IMR-90 (cell line): Measurements from ENCODE around the gene CYP21A2. TPM values are rescaled to one million over a fixed set of nuclear protein-coding genes. Genes with fewer than 3 reads are reported as not detected.
A peak's percentile ranks its signal among the peaks of the same experiment; 100 is the strongest.

ENCODE experiments used
- ATAC-seq: fragments of 200-7000 bp; cut with Tn5 transposase; 2 replicates; pipeline ENCODE4 v1.9.1; 2020; ENCODE audit warnings: low read depth, mild to moderate bottlenecking, moderate library complexity
- BruUV-seq: library from RNA; stranded (reverse); fragments of 400-500 nt; replicated peaks from 2 replicates; lab custom pipeline; 2021; lab: Mats Ljungman, UMichigan
- CTCF ChIA-PET: fragments of 300-600 bp; formaldehyde crosslinking; extraction: SDS; loops from one replicate; lab custom pipeline; 2021; ENCODE audit warnings: antibody characterized with exemption; lab: Yijun Ruan, JAX
- POLR2A ChIA-PET: fragments of 300-600 bp; sonication (Branson Sonifier 250); formaldehyde crosslinking; loops from one replicate; lab custom pipeline; 2022; ENCODE audit warnings: antibody characterized with exemption; ENCODE audit not compliant: unreplicated experiment; lab: Charles Lee
- DNase-seq: peaks from one replicate; pipeline ENCODE4 v3.0.0; 2013
- H2AFZ ChIP-seq: replicated peaks from 2 replicates; pipeline ENCODE3; 2013; ENCODE audit warnings: low read length, mild to moderate bottlenecking; ENCODE audit not compliant: poor library complexity
- H2AK5ac ChIP-seq: 2 replicates; pipeline ENCODE4 v1.6.1; 2013; ENCODE audit warnings: low read depth, low read length, inconsistent platforms
- H2AK9ac ChIP-seq: replicated peaks from 2 replicates; pipeline ENCODE3; 2013; ENCODE audit warnings: mild to moderate bottlenecking, low read depth, low read length, moderate library complexity; ENCODE audit not compliant: poor library complexity
- H2BK120ac ChIP-seq: 2 replicates; pipeline ENCODE4 v1.6.1; 2013; ENCODE audit warnings: low read depth, low read length, inconsistent platforms
- H2BK15ac ChIP-seq: 3 replicates; pipeline ENCODE4 v1.6.1; 2013; ENCODE audit warnings: low read depth, low read length, inconsistent platforms
- H2BK20ac ChIP-seq: 2 replicates; pipeline ENCODE4 v1.6.1; 2013; ENCODE audit warnings: low read depth, mild to moderate bottlenecking, inconsistent platforms, low read length, moderate library complexity
- H2BK5ac ChIP-seq: 2 replicates; pipeline ENCODE4 v1.6.1; 2013; ENCODE audit warnings: mild to moderate bottlenecking, low read depth, low read length, inconsistent platforms; ENCODE audit not compliant: poor library complexity, severe bottlenecking
- H3K14ac ChIP-seq: replicated peaks from 2 replicates; pipeline ENCODE4 v1.6.1; 2013; ENCODE audit warnings: low read depth, low read length, inconsistent platforms
- H3K18ac ChIP-seq: 2 replicates; pipeline ENCODE4 v1.6.1; 2013; ENCODE audit warnings: low read depth, low read length, control low read depth
- H3K23ac ChIP-seq: 2 replicates; pipeline ENCODE4 v1.6.1; 2013; ENCODE audit warnings: low read depth, low read length, inconsistent platforms
- H3K27ac ChIP-seq: 2 replicates; pipeline ENCODE4 v1.5.1; 2013; ENCODE audit warnings: mild to moderate bottlenecking, control low read depth, low read length; ENCODE audit not compliant: insufficient read depth
- H3K27me3 ChIP-seq: 2 replicates; pipeline ENCODE4 v1.6.1; 2013; ENCODE audit warnings: low read length; ENCODE audit not compliant: control insufficient read depth, insufficient read depth
- H3K36me3 ChIP-seq: 2 replicates; pipeline ENCODE4 v1.6.1; 2013; ENCODE audit warnings: low read length, mixed read lengths; ENCODE audit not compliant: control insufficient read depth, insufficient read depth
- H3K4ac ChIP-seq: 2 replicates; pipeline ENCODE4 v1.6.1; 2013; ENCODE audit warnings: low read depth, low read length, inconsistent platforms
- H3K4me1 ChIP-seq: 2 replicates; pipeline ENCODE4 v1.6.1; 2013; ENCODE audit warnings: low read length, mixed read lengths; ENCODE audit not compliant: control insufficient read depth, insufficient read depth
- H3K4me2 ChIP-seq: 2 replicates; pipeline ENCODE4 v1.6.1; 2013; ENCODE audit warnings: low read depth, mild to moderate bottlenecking, control low read depth, low read length, moderate library complexity
- H3K4me3 ChIP-seq: 2 replicates; pipeline ENCODE4 v1.5.1; 2013; ENCODE audit warnings: low read depth, mild to moderate bottlenecking, control low read depth, low read length, moderate library complexity; ENCODE audit not compliant: insufficient read depth
- H3K56ac ChIP-seq: 2 replicates; pipeline ENCODE4 v1.6.1; 2013; ENCODE audit warnings: low read length, inconsistent platforms; ENCODE audit not compliant: insufficient read depth; ENCODE audit errors: extremely low read depth
- H3K79me1 ChIP-seq, 2 experiments: 2 replicates each; pipeline ENCODE4 v1.6.1; 2013; ENCODE audit warnings: low read length in 2 of 2, inconsistent platforms in 1 of 2, low read depth in 1 of 2
- H3K9ac ChIP-seq: 2 replicates; pipeline ENCODE4 v1.6.1; 2013; ENCODE audit warnings: low read depth, low read length, control low read depth
- H3K9me1 ChIP-seq: 2 replicates; pipeline ENCODE4 v1.6.1; 2013; ENCODE audit warnings: low read length, inconsistent platforms; ENCODE audit not compliant: insufficient read depth
- H3K9me3 ChIP-seq: 2 replicates; pipeline ENCODE4 v1.6.1; 2013; ENCODE audit warnings: low read length; ENCODE audit not compliant: control insufficient read depth, insufficient read depth
- H4K20me1 ChIP-seq: 2 replicates; pipeline ENCODE4 v1.6.1; 2013; ENCODE audit warnings: low read length, inconsistent platforms; ENCODE audit not compliant: insufficient read depth
- H4K5ac ChIP-seq: 2 replicates; pipeline ENCODE4 v1.6.1; 2013; ENCODE audit warnings: mild to moderate bottlenecking, low read depth, low read length, control low read depth
- H4K8ac ChIP-seq, 2 experiments: 2 replicates each; pipeline ENCODE4 v1.6.1; 2013; ENCODE audit warnings: low read depth in 2 of 2, low read length in 2 of 2, control low read depth in 1 of 2, inconsistent platforms in 1 of 2
- H4K91ac ChIP-seq: 2 replicates; pipeline ENCODE4 v1.6.1; 2013; ENCODE audit warnings: low read depth, low read length, inconsistent platforms; ENCODE audit not compliant: insufficient read depth
- CEBPB ChIP-seq: IDR thresholded peaks from 2 replicates; pipeline ENCODE4 v1.6.1; 2012; ENCODE audit warnings: low read depth, low read length, improper control_type of control experiment
- CTCF ChIP-seq: conservative IDR thresholded peaks from 2 replicates; pipeline ENCODE4 v1.5.1; 2012; ENCODE audit warnings: mild to moderate bottlenecking, low read depth, low read length, improper control_type of control experiment
- ELK1 ChIP-seq: fragments of 150-350 bp; IDR thresholded peaks from 2 replicates; pipeline ENCODE4 v1.6.1; 2016; ENCODE audit warnings: low read depth, mild to moderate bottlenecking, low read length, moderate library complexity, borderline replicate concordance
- FOS ChIP-seq: fragments of 150-350 bp; IDR thresholded peaks from 2 replicates; pipeline ENCODE4 v1.6.1; 2016; ENCODE audit warnings: low read depth, low read length
- MAFK ChIP-seq: IDR thresholded peaks from 2 replicates; pipeline ENCODE4 v1.6.1; 2012; ENCODE audit warnings: low read depth, low read length, improper control_type of control experiment
- RCOR1 ChIP-seq: IDR thresholded peaks from 2 replicates; pipeline ENCODE4 v1.6.1; 2012; ENCODE audit warnings: mild to moderate bottlenecking, low read length, improper control_type of control experiment; ENCODE audit not compliant: insufficient replicate concordance
- SMC3 ChIP-seq: fragments of 150-350 bp; IDR thresholded peaks from 2 replicates; pipeline ENCODE4 v1.6.1; 2016; ENCODE audit warnings: low read depth, mild to moderate bottlenecking, antibody characterized with exemption, low read length, moderate library complexity
- USF2 ChIP-seq: fragments of 150-350 bp; IDR thresholded peaks from 2 replicates; pipeline ENCODE4 v1.6.1; 2017; ENCODE audit warnings: mild to moderate bottlenecking, antibody characterized with exemption, low read length, low read depth
- WGBS, 2 experiments: methylation state at CpG; one replicate each; pipeline versions ENCODE4 v1.1.5 to v1.1.7; 2013; ENCODE audit warnings: missing lambda C conversion rate in 2 of 2; ENCODE audit not compliant: insufficient read length in 1 of 2; ENCODE audit errors: extremely low coverage in 2 of 2; 5-methylcytosine and 5-hydroxymethylcytosine counted together
- dilution Hi-C: fragments of 300-500 bp; cut with HindIII; formaldehyde crosslinking; loops from one replicate; pipeline ENCODE4 v1.14.3; 2018; ENCODE audit warnings: low sequenced_read_pairs; ENCODE audit not compliant: unreplicated experiment
- in situ Hi-C: fragments of 300-500 bp; cut with MboI; formaldehyde crosslinking; loops from 3 replicates; pipeline ENCODE4 v1.14.3; 2019; ENCODE audit warnings: low sequenced_read_pairs, inconsistent platforms, mixed read lengths
- intact Hi-C: fragments of 100-400 bp; cut with micrococcal nuclease; formaldehyde crosslinking; loops from 2 replicates; pipeline ENCODE4 v1.10.0; 2022
- polyA plus RNA-seq, 3 experiments: library from polyadenylated mRNA; depleted of rRNA; stranded (reverse); fragments of >200 nt; gene quantifications; 2 replicates each; pipeline ENCODE4 v1.2.3, GENCODE V29; 2012; ENCODE audit warnings: low replicate concordance in 1 of 3
- total RNA-seq: library from RNA; depleted of rRNA; stranded (reverse); fragments of >200 nt; gene quantifications from 2 replicates; pipeline ENCODE4 v1.2.3, GENCODE V29; 2012

Gene CYP21A2
- total and polyA plus RNA-seq, 2 of the 4 experiments (the other 2 are of a cell fraction): 0.03 TPM; not detected in 1

- Histone ChIP-seq H2AK9ac (no peak overlapping the region), H4K5ac (no peak overlapping the region), H3K9me3 (no peaks in the 10 kb centered on the region), H2AFZ (no peak overlapping the region), H4K20me1 (peaks cover 7% of the 10 kb centered on the region), H3K9ac (no peak overlapping the region), H2BK120ac (no peak overlapping the region), H3K14ac (no peak overlapping the region), H2BK15ac (no peak overlapping the region), H3K9me1 (peaks cover 22% of the 10 kb centered on the region), H2BK20ac (no peak overlapping the region; the same call in 1 of the 2 replicates), H4K91ac (no peak overlapping the region), H3K23ac (no peak overlapping the region), H3K4me3 (no peak overlapping the region), H3K79me1 (no peaks in the 10 kb centered on the region), H3K4ac (no peak overlapping the region; the same call in 1 of the 2 replicates), H3K4me1 (peaks cover 28% of the 10 kb centered on the region), H4K8ac (no peak overlapping the region), H3K36me3 (no peaks in the 10 kb centered on the region), H3K4me2 (no peak overlapping the region), H3K56ac (no peak overlapping the region), H3K18ac (no peak overlapping the region), H3K27me3 (peaks cover 46% of the 10 kb centered on the region), H2BK5ac (no peak overlapping the region), H3K27ac (no peak overlapping the region), H2AK5ac (peak overlapping the region; percentile 87)
- no CpG with 5 or more reads among the region's 2 CpGs for WGBS, 2 experiments
- POLR2A ChIA-PET: no interaction called here
- no TSS peak for BruUV-seq
- DNase-seq (no peak), ATAC-seq (no peak)
- CTCF ChIA-PET: no interaction called here
- TF ChIP-seq SMC3 (no peak), USF2 (no peak), MAFK (no peak), CTCF (no peak), ELK1 (no peak), CEBPB (no peak), RCOR1 (no peak), FOS (no peak)
- dilution Hi-C loops (no loop called here), in situ Hi-C loops (no loop called here), intact Hi-C loops (no loop called here)
These were observed 46.6 kb downstream of the CYP21A2 start for GRCh38 chr6:32084780-32085179.
